K562 (cell line): ENCODE results near the gene DIPK1B. TPM values are rescaled to one million over a fixed set of nuclear protein-coding genes. Genes with fewer than 3 reads are reported as not detected.

ENCODE experiments used
- ATAC-seq: fragments of 200-7000 bp; cut with Tn5 transposase; 3 replicates; pipeline ENCODE4 v1.9.1; 2020; ENCODE audit warnings: moderate library complexity
- BruUV-seq: library from RNA; stranded (reverse); fragments of 400-500 nt; replicated peaks from 2 replicates; lab custom pipeline; 2021; lab: Mats Ljungman, UMichigan
- CTCF ChIA-PET: fragments of 300-600 bp; formaldehyde crosslinking; extraction: SDS; loops from one replicate; lab custom pipeline; 2021; ENCODE audit warnings: low intra/inter-chr PET ratio; lab: Yijun Ruan, JAX
- POLR2A ChIA-PET: fragments of 300-600, 350-650 bp; sonication (Branson Sonifier 250); formaldehyde crosslinking; extraction: SDS; loops from one replicate; lab custom pipeline; 2021; ENCODE audit warnings: antibody characterized with exemption, inconsistent platforms; lab: Yijun Ruan, JAX
- DNase-seq, 4 experiments: peaks; one replicate each; pipeline versions ENCODE4 v3.0.0 to v3.0.0-alpha.2; 2011 to 2018; ENCODE audit warnings: low spot score in 3 of 4, mixed read lengths in 3 of 4; ENCODE audit errors: extremely low read depth in 1 of 4
- FAIRE-seq: peaks from 2 replicates; lab custom pipeline; 2011; peaks lifted over from hg19 to GRCh38; lab: Jason Lieb, UNC
- H2AFZ ChIP-seq: 2 replicates; pipeline ENCODE4 v1.6.0; 2011; ENCODE audit warnings: low read depth, low read length, control low read depth, inconsistent platforms
- H3K27ac ChIP-seq: fragments of 200-600 bp; 3 replicates; pipeline ENCODE4 v1.8.0; 2011; ENCODE audit warnings: low read depth, mild to moderate bottlenecking, control low read depth, inconsistent platforms, low read length, moderate library complexity, mixed read lengths; ENCODE audit errors: extremely low read depth
- H3K27me3 ChIP-seq, 2 experiments: fragments of 300-600 bp in 1 of 2; 2 replicates in 1 of 2; 3 replicates in 1 of 2; pipeline versions ENCODE4 v1.6.0 to v1.8.0; 2011; ENCODE audit warnings: inconsistent platforms in 2 of 2, low read length in 2 of 2, mild to moderate bottlenecking in 1 of 2, mixed read lengths in 1 of 2, moderate library complexity in 1 of 2; ENCODE audit not compliant: control insufficient read depth in 2 of 2, insufficient read depth in 2 of 2
- H3K36me3 ChIP-seq: fragments of 300-600 bp; 3 replicates; pipeline ENCODE4 v1.8.0; 2011; ENCODE audit warnings: mild to moderate bottlenecking, low read length, inconsistent platforms; ENCODE audit not compliant: control insufficient read depth, insufficient read depth
- H3K4me1 ChIP-seq, 2 experiments: fragments of 200-600 bp in 1 of 2; replicated peaks in 1 of 2; 2 replicates in 1 of 2; 3 replicates in 1 of 2; pipeline versions ENCODE4 v1.5.1 to v1.8.0; 2011; ENCODE audit warnings: inconsistent platforms in 2 of 2, low read length in 2 of 2, mild to moderate bottlenecking in 1 of 2, mixed read lengths in 1 of 2, moderate library complexity in 1 of 2; ENCODE audit not compliant: control insufficient read depth in 2 of 2, insufficient read depth in 2 of 2
- H3K4me2 ChIP-seq: 2 replicates; pipeline ENCODE4 v1.6.1; 2011; ENCODE audit warnings: low read length, control low read depth, inconsistent platforms, mixed read lengths; ENCODE audit not compliant: insufficient read depth
- H3K4me3 ChIP-seq: fragments of 200-600 bp; sonication (generic), shearing (Covaris generic); 2 replicates; pipeline ENCODE4 v1.5.1; 2016; ENCODE audit warnings: control low read depth, inconsistent platforms
- H3K79me2 ChIP-seq: fragments of 200-600 bp; 3 replicates; pipeline ENCODE4 v1.8.0; 2011; ENCODE audit warnings: low read length, inconsistent platforms; ENCODE audit not compliant: control insufficient read depth, insufficient read depth
- H3K9ac ChIP-seq, 2 experiments: 2 replicates each; pipeline versions ENCODE4 v1.6.0 to v1.6.1; 2011; ENCODE audit warnings: low read depth in 2 of 2, low read length in 2 of 2, control low read depth in 1 of 2, inconsistent platforms in 1 of 2, mild to moderate bottlenecking in 1 of 2, mixed read lengths in 1 of 2; ENCODE audit not compliant: insufficient read depth in 1 of 2
- H3K9me1 ChIP-seq: one replicate; pipeline ENCODE4 v1.6.0; 2011; ENCODE audit warnings: inconsistent platforms, mild to moderate bottlenecking, low read length, moderate library complexity; ENCODE audit not compliant: control insufficient read depth, insufficient read depth
- H3K9me3 ChIP-seq: replicated peaks from 2 replicates; pipeline ENCODE4 v1.5.1; 2011; ENCODE audit warnings: low read depth, low read length, inconsistent platforms; ENCODE audit not compliant: control insufficient read depth, insufficient read depth
- H4K20me1 ChIP-seq: replicated peaks from 2 replicates; pipeline ENCODE4 v1.6.1; 2011; ENCODE audit warnings: low read length, inconsistent platforms, mixed read lengths; ENCODE audit not compliant: control insufficient read depth, insufficient read depth
- MYBL2 ChIP-seq, 2 experiments: fragments of 450-650 bp in 1 of 2; sonication (generic) in 1 of 2; formaldehyde crosslinking in 1 of 2; IDR thresholded peaks; 2 replicates each; pipeline versions ENCODE4 v1.6.1 to v1.8.1; 2017 to 2022; ENCODE audit warnings: borderline replicate concordance in 1 of 2, inconsistent platforms in 1 of 2, low read depth in 1 of 2, mild to moderate bottlenecking in 1 of 2, missing genetic modification reagents in 1 of 2, moderate library complexity in 1 of 2
- POLR2G ChIP-seq: fragments of 200-400 bp; formaldehyde crosslinking; IDR thresholded peaks from 2 replicates; pipeline ENCODE4 v1.6.1; 2017; ENCODE audit warnings: low read depth, mild to moderate bottlenecking, antibody characterized with exemption, low read length, moderate library complexity
- ZFX ChIP-seq: sonication (generic); formaldehyde crosslinking; IDR thresholded peaks from 2 replicates; pipeline ENCODE4 v1.8.0; 2022; ENCODE audit warnings: mild to moderate bottlenecking, missing genetic modification reagents, moderate library complexity
- ZNF3 ChIP-seq: fragments of 250-450 bp; sonication (Bioruptor Pico); IDR thresholded peaks from 2 replicates; pipeline ENCODE4 v1.5.0; 2021; ENCODE audit warnings: mild to moderate bottlenecking, moderate library complexity
- WGBS: fragments of 100-300 bp; shearing (Covaris generic); methylation state at CpG from one replicate; pipeline ENCODE4 v1.1.6; 2016; ENCODE audit warnings: low coverage, mixed read lengths; ENCODE audit not compliant: insufficient coverage; ENCODE audit errors: missing lambda C conversion rate; 5-methylcytosine and 5-hydroxymethylcytosine counted together
- in situ Hi-C: fragments of 300-500 bp; cut with MboI; formaldehyde crosslinking; loops from 4 replicates; pipeline ENCODE4 v1.15.0; 2018; ENCODE audit warnings: inconsistent platforms, mixed read lengths
- intact Hi-C: fragments of 100-400 bp; cut with micrococcal nuclease; formaldehyde crosslinking; loops from 2 replicates; pipeline ENCODE4 v1.14.2; 2022
- polyA plus RNA-seq, 8 experiments: library from polyadenylated mRNA; depleted of rRNA in 4 of 8; stranded (reverse) in 5 of 8; unstranded in 3 of 8; fragments of >200 nt; fragmentation: Nextera tagmentation in 2 of 8; fragmentation: Illumina TruSeq in 1 of 8; extraction: Ambion mirVana in 2 of 8; extraction: Trizol in 1 of 8; gene quantifications; 2 replicates each; pipeline versions ENCODE4 v1.2.1 to v1.2.3, GENCODE V29; 2011 to 2014; ENCODE audit warnings: inconsistent platforms in 1 of 8, missing spikeins in 1 of 8
- total RNA-seq, 7 experiments: library from RNA; depleted of rRNA in 6 of 7; stranded (reverse); fragments of >200 nt in 6 of 7; fragmentation: Illumina TruSeq in 2 of 7; extraction: Trizol in 2 of 7; gene quantifications; 2 replicates each; pipeline versions ENCODE4 v1.2.1 to v1.2.3, GENCODE V29; 2011 to 2021; ENCODE audit warnings: low replicate concordance in 1 of 7

DIPK1B gene
- total and polyA plus RNA-seq, 9 of the 15 experiments (the other 6 are each of a cell fraction or from before 2014, with no cell fraction given): 0.08 to 22.3 (median 5.9) TPM

DNA sequence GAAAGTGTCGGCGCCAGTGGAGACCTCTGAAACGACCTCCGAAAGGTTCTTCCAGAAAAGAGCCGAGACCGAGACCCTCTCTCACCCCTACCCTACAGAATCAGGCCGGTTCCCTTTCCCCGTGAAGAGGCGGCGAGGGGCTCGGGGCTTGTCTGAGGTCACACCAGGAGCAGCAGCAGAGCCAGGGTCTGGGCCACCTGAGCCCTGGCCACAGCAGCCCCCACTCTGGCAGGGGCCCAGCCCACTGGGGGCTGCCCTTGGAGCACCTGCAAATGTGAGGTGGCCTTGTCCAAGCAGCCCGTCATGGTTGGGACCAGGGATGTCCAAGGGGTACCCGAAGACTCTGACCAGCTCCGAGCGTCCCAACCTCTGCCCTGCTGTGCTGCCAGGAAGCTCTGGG is 34.3 kb upstream of the DIPK1B start:
- CTCF ChIA-PET: no interaction called here
- WGBS: 87% methylated on average over 11 of the region's 15 CpGs
- no peak for FAIRE-seq

GRCh38 chr9:136678624-136679023 is 33.7 kb upstream of the DIPK1B start:
- BruUV-seq: no TSS peak
- CTCF ChIA-PET: no interaction called here
- DNase-seq (no peak), FAIRE-seq (no peak), ATAC-seq (no peak)
- no peak overlapping the region for H3K27ac ChIP-seq
- peaks cover 2% of the 10 kb centered on the region for H3K9me1 ChIP-seq
- in situ Hi-C loops (no loop called here), intact Hi-C loops (no loop called here)
- no peak overlapping the region for H2AFZ ChIP-seq
- H3K4me2 ChIP-seq: no peak overlapping the region
- peaks cover 11 to 84% of the 10 kb centered on the region in 2 experiments; a peak in 4 of 5 replicates for H3K4me1 ChIP-seq
- WGBS: 66% methylated on average over 6 of the region's 6 CpGs
- 0 out of 2 replicates have a peak, but pooled peaks have one; percentile 11 for TF ChIP-seq ZFX
- no peak for TF ChIP-seq MYBL2 (IDR thresholded peaks at IDR 0.05; ENCODE audit: low read depth)
- TF ChIP-seq MYBL2 (CRISPR knock-in tag; IDR thresholded peaks at IDR 0.05; ENCODE audit: borderline replicate concordance): no peak
- H3K9me3 ChIP-seq: no peaks in the 10 kb centered on the region
- H3K36me3 ChIP-seq: peaks cover 28% of the 10 kb centered on the region; the same call in 1 of the 3 replicates
- peak overlapping the region in 1 of 2 experiments; percentile 78; a peak in 2 of 4 replicates for H3K9ac ChIP-seq
- POLR2A ChIA-PET: interaction anchor here (0.6 to 1.0 kb wide), 2 partner anchors 139 to 574 kb away, joined by 3 to 4 read pairs; no protein-coding TSS in a partner anchor
- H3K27me3 ChIP-seq: no peaks in the 10 kb centered on the region
- peaks cover 37% of the 10 kb centered on the region for H3K79me2 ChIP-seq
- no peak overlapping the region for H3K4me3 ChIP-seq
- H4K20me1 ChIP-seq: peaks cover 15% of the 10 kb centered on the region

More for the DNA sequence above, 34.3 kb upstream of the DIPK1B start:
- Histone ChIP-seq H3K4me3 (no peak overlapping the region), H4K20me1 (peaks cover 17% of the 10 kb centered on the region), H2AFZ (no peak overlapping the region)
- BruUV-seq: no TSS peak
- TF ChIP-seq POLR2G (0 out of 2 replicates have a peak, but pooled peaks have one; percentile 47), ZNF3 (CRISPR knock-in tag) (no peak)
- TF ChIP-seq, all 486 proteins: peak for 1
- no peak overlapping the region for H3K4me2 ChIP-seq
- intact Hi-C loops (no loop called here), in situ Hi-C loops (no loop called here)
- peaks cover 30% of the 10 kb centered on the region; the same call in 1 of the 3 replicates for H3K36me3 ChIP-seq
- ATAC-seq (no peak), DNase-seq (no peak)
- peaks cover 11 to 84% of the 10 kb centered on the region in 2 experiments; a peak in 4 of 5 replicates for H3K4me1 ChIP-seq
- peak overlapping the region in 1 of 2 experiments; percentile 56; a peak in 2 of 4 replicates for H3K9ac ChIP-seq
- no peaks in the 10 kb centered on the region for H3K27me3 ChIP-seq
- H3K9me1 ChIP-seq: peaks cover 2% of the 10 kb centered on the region
- no peaks in the 10 kb centered on the region for H3K9me3 ChIP-seq
- no peak overlapping the region for H3K27ac ChIP-seq
- H3K79me2 ChIP-seq: peaks cover 33% of the 10 kb centered on the region
- POLR2A ChIA-PET: interaction anchor here (0.6 to 1.0 kb wide), 2 partner anchors 139 to 573 kb away, joined by 3 to 4 read pairs; no protein-coding TSS in a partner anchor
